HEK293 (cell line): ENCODE data around the gene SH3RF3.

Experiments
- CTCF ChIP-seq: fragments of 450-650 bp; formaldehyde crosslinking; IDR thresholded peaks from 2 replicates; pipeline ENCODE4 v1.5.1; 2016; ENCODE audit warnings: missing biosample characterization, missing genetic modification characterization
- ZNF175 ChIP-seq: fragments of 450-650 bp; formaldehyde crosslinking; IDR thresholded peaks from 2 replicates; pipeline ENCODE4 v1.5.1; 2016; ENCODE audit warnings: missing biosample characterization, missing genetic modification characterization

- TF ChIP-seq CTCF (no peak), ZNF175 (tag by site-specific recombination) (no peak)
Measured at GRCh38 chr2:109398366-109399015, 269.5 kb downstream of the SH3RF3 start.
